ENCODE results near the gene IRAK2. TPM values are rescaled to one million over a fixed set of nuclear protein-coding genes. Genes with fewer than 3 reads are reported as not detected.

IRAK2 gene
- total and polyA plus RNA-seq, 7 donors, result 1.1 to 6.1 (median 2.8) TPM

GRCh38 chr3:10289077-10289476, 124.4 kb downstream of the IRAK2 start:
- Histone ChIP-seq H3K9me3 (no peaks in the 10 kb centered on the region), H3K27ac (no peak overlapping the region), H3K36me3 (peaks cover 0 to 22% (median 11%) of the 10 kb centered on the region in 4 donors), H3K4me3 (no peak overlapping the region), H3K4me1 (no peaks in the 10 kb centered on the region), H3K27me3 (no peaks in the 10 kb centered on the region)
- TF ChIP-seq CTCF (IDR thresholded peaks at IDR 0.05), result no peak
- no peak for TF ChIP-seq POLR2AphosphoS5 (IDR thresholded peaks at IDR 0.05)
- TF ChIP-seq POLR2A (IDR thresholded peaks at IDR 0.05), result no peak
- TF ChIP-seq EP300 (IDR thresholded peaks at IDR 0.05), result no peak
- intact Hi-C loops (cut with DNase I), result no loop called here
- WGBS, 2 donors, result 90 to 96% methylated on average over 9 of the region's 9 CpGs
- no peak for DNase-seq

GRCh38 chr3:10289787-10290355, 125.2 kb downstream of the IRAK2 start:
- intact Hi-C loops (cut with DNase I), result no loop called here
- Histone ChIP-seq H3K9me3 (no peaks in the 10 kb centered on the region), H3K4me3 (no peak overlapping the region), H3K27me3 (no peaks in the 10 kb centered on the region), H3K27ac (no peak overlapping the region), H3K36me3 (peaks cover 0 to 22% (median 13%) of the 10 kb centered on the region in 4 donors), H3K4me1 (no peaks in the 10 kb centered on the region)
- no peak for TF ChIP-seq CTCF (IDR thresholded peaks at IDR 0.05)
- TF ChIP-seq EP300 (IDR thresholded peaks at IDR 0.05), result no peak
- no peak for TF ChIP-seq POLR2A (IDR thresholded peaks at IDR 0.05)
- no peak for TF ChIP-seq POLR2AphosphoS5 (IDR thresholded peaks at IDR 0.05)
- no peak for DNase-seq
- WGBS, 2 donors, result 92% methylated on average over 9 of the region's 9 CpGs

- H3K9me3 ChIP-seq, result no peaks in the 10 kb centered on the region
- H3K4me3 ChIP-seq, result no peak overlapping the region
- TF ChIP-seq POLR2AphosphoS5 (IDR thresholded peaks at IDR 0.05) (no peak), EP300 (IDR thresholded peaks at IDR 0.05) (no peak), POLR2A (IDR thresholded peaks at IDR 0.05) (no peak), CTCF (IDR thresholded peaks at IDR 0.05) (no peak)
- intact Hi-C loops (cut with DNase I), result no loop called here
- no peak overlapping the region for H3K27ac ChIP-seq
- no peak for DNase-seq
- peaks cover 0 to 18% (median 11%) of the 10 kb centered on the region in 4 donors for H3K36me3 ChIP-seq
- no peaks in the 10 kb centered on the region for H3K27me3 ChIP-seq
- no peaks in the 10 kb centered on the region for H3K4me1 ChIP-seq
- WGBS, 2 donors, result 85 to 91% methylated on average over 18 of the region's 18 CpGs
Measured at GRCh38 chr3:10290481-10291176, 125.9 kb downstream of the IRAK2 start.

GRCh38 chr3:10291641-10292040, 126.9 kb downstream of the IRAK2 start:
- Histone ChIP-seq H3K9me3 (no peaks in the 10 kb centered on the region), H3K36me3 (peaks cover 0 to 15% (median 7%) of the 10 kb centered on the region in 4 donors), H3K4me3 (no peak overlapping the region), H3K4me1 (no peaks in the 10 kb centered on the region), H3K27ac (no peak overlapping the region), H3K27me3 (no peaks in the 10 kb centered on the region)
- intact Hi-C loops (cut with DNase I), result no loop called here
- 92 to 96% methylated on average over 6 of the region's 6 CpGs for WGBS, 2 donors
- TF ChIP-seq POLR2AphosphoS5 (IDR thresholded peaks at IDR 0.05) (no peak), POLR2A (IDR thresholded peaks at IDR 0.05) (no peak), EP300 (IDR thresholded peaks at IDR 0.05) (no peak), CTCF (IDR thresholded peaks at IDR 0.05) (no peak)
- no peak for DNase-seq
